Stimulated activated naive CD8-positive, alpha-beta T cell treated with anti-CD3 and anti-CD28 coated beads, Interleukin-15, amount 100 ng/mL, for 72 hours (primary cell): ENCODE measurements around the gene CA10.

Experiments
- ATAC-seq: fragments of 150-1000 bp; cut with Tn5 transposase; 2 replicates; pipeline ENCODE4 v1.10.0; 2021; ENCODE audit warnings: mild to moderate bottlenecking, moderate library complexity
- DNase-seq, 2 donors: peaks; one replicate each; pipeline ENCODE4 v3.0.0; 2021 to 2022
- H3K27ac Mint-ChIP-seq, 2 donors: one replicate each; pipeline ENCODE4 v1.8.0; 2022; ENCODE audit warnings: mild to moderate bottlenecking in 2 of 2, mixed read lengths in 2 of 2, moderate library complexity in 2 of 2
- H3K27me3 Mint-ChIP-seq: one replicate; pipeline ENCODE4 v1.8.0; 2022; ENCODE audit warnings: mixed read lengths
- H3K4me1 Mint-ChIP-seq: one replicate; pipeline ENCODE4 v1.8.0; 2022; ENCODE audit warnings: mild to moderate bottlenecking, mixed read lengths
- H3K4me3 Mint-ChIP-seq, 2 donors: one replicate each; pipeline ENCODE4 v1.8.0; 2022; ENCODE audit warnings: mild to moderate bottlenecking in 2 of 2, mixed read lengths in 2 of 2, moderate library complexity in 1 of 2
- H3K9me3 Mint-ChIP-seq, 2 donors: one replicate each; pipeline ENCODE4 v1.8.0; 2022; ENCODE audit warnings: mixed read lengths in 2 of 2

Gene CA10

DNA sequence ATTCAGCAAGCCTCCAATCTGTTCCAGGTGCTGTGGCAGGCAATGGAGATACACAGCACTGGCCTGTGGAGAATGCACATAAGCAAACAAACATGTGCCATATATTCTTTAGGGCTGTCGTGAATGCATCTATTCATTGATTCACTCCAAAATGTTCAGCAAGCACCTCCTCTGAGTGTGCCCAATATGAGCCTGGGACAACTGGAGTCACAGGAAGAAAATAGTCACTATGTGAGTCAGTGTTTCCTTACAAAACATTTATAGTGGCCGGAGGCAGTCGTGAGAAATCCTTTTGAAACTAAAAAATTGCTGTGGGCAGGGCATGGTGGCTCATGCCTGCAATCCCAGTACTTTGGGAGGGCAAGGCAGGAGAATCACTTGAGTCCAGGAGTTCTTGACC, 310.1 kb downstream of the CA10 start:
- peaks cover 2% of the 10 kb centered on the region for H3K27me3 Mint-ChIP-seq
- H3K4me3 Mint-ChIP-seq = no peak overlapping the region
- H3K4me1 Mint-ChIP-seq = no peaks in the 10 kb centered on the region
- no peak overlapping the region for H3K27ac Mint-ChIP-seq
- no peaks in the 10 kb centered on the region for H3K9me3 Mint-ChIP-seq
- ATAC-seq (no peak), DNase-seq (no peak)

DNA sequence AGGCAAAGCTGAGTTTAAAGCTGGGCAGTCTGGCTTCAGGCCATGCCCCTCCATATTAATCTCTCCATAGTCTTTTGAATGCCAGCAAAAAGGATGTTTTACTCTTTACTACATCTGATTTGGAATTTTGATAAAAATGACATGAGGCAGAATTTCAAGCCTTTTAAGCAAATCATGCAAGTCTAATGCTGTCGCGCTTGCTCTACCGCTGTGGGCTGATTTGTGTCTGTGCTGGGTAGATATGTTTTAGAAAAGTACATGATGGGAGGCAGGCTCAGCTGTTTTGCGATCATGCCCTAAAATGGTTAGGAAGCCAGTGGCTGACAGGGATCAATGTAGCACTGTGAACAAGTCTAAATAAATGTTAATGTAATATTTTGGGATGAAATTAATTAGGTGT, 311.9 kb downstream of the CA10 start:
- no peak for ATAC-seq
- H3K9me3 Mint-ChIP-seq = no peaks in the 10 kb centered on the region
- no peak overlapping the region for H3K27ac Mint-ChIP-seq
- DNase-seq = no peak
- H3K4me3 Mint-ChIP-seq = no peak overlapping the region
- H3K4me1 Mint-ChIP-seq = no peaks in the 10 kb centered on the region
- no peaks in the 10 kb centered on the region for H3K27me3 Mint-ChIP-seq

DNA sequence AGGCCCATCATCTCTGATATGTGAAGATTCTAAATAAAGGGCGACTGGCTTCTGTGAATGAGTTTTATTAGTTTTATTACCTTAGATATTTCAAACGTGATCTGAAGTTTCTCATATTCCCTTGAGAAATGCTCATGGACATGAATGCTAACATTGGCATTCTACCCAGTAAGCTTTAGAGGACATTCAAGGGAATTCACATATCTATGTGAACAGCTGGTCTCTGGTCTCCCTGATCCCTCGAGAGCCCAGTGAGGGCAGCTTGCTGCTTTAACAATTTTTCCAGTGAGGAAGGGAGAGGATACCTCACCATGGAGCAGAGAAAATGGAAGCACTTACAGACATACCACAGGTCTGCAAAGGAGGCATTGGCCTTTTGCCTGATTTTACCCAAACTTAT, 312.7 kb downstream of the CA10 start:
- no peaks in the 10 kb centered on the region for H3K9me3 Mint-ChIP-seq

DNA sequence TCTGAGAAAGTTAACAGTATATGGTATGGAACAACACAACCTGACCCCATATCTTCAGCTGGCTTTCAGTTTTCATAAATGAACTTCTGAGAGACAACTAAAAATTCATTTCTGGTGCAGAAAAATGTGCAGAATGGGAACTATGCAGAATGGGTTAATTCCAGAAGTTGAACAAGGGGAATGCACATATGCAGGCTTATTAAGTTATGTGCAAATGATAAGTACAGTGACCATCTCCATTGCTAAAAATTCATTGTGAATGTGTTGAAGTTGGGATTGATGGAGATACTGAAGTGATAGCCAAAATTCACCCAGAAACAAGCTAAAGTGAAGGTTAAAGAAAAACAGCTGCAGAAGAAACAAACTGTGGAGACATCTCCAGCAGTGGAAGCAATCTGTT, 315.8 kb downstream of the CA10 start:
- ATAC-seq (no peak), DNase-seq (no peak)
- Mint-ChIP-seq H3K9me3 (no peaks in the 10 kb centered on the region), H3K4me1 (no peaks in the 10 kb centered on the region), H3K4me3 (no peak overlapping the region), H3K27me3 (no peaks in the 10 kb centered on the region), H3K27ac (no peak overlapping the region)

More for the DNA sequence above, 312.7 kb downstream of the CA10 start:
- Mint-ChIP-seq H3K4me1 (no peaks in the 10 kb centered on the region), H3K27me3 (no peaks in the 10 kb centered on the region), H3K4me3 (no peak overlapping the region), H3K27ac (no peak overlapping the region)
- no peak for DNase-seq
- no peak for ATAC-seq

DNA sequence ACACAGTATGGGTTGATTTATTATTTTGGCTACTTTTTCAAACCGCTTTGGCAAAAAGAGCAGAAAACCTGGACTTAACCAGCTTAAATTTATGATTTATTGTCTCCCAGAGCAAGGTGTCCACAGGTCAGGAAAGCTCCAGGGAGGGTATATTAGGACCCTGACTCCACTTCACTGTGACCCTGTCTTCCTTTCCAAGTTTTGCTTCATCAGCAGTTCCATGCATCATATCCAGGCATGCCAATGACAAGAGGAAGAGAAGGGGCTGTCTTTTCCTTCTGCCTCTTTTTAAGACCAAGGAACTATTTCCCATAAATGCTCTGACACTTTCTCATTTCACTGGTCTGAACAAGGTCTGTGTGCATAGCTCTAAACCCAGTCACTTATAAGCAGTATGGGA, 316.8 kb downstream of the CA10 start:
- ATAC-seq = no peak
- DNase-seq = no peak
- no peaks in the 10 kb centered on the region for H3K4me1 Mint-ChIP-seq
- H3K27me3 Mint-ChIP-seq = no peaks in the 10 kb centered on the region
- H3K9me3 Mint-ChIP-seq = no peaks in the 10 kb centered on the region
- no peak overlapping the region for H3K4me3 Mint-ChIP-seq
- no peak overlapping the region for H3K27ac Mint-ChIP-seq

DNA sequence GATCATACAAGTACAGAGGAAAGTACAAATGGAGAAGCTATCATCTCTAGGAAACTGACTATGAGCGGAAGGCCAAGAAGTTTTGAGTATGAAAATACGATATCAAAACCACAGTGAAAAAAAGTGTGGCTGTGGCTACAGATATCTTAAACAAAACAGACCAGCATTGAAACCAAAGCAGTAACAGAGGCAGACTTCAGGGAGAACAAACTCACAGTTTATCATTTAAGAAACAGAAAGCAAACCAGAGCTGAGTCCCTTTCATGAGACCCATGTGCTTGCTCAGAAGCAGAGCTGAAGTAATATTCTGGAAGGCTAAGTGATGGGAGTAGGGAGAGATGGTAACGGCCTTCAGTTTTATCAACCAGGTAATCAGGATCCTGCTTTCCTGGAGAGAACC, 317.8 kb downstream of the CA10 start:
- ATAC-seq (no peak), DNase-seq (no peak)
- H3K4me1 Mint-ChIP-seq = no peaks in the 10 kb centered on the region
- H3K9me3 Mint-ChIP-seq = no peaks in the 10 kb centered on the region
- no peaks in the 10 kb centered on the region for H3K27me3 Mint-ChIP-seq
- no peak overlapping the region for H3K27ac Mint-ChIP-seq
- H3K4me3 Mint-ChIP-seq = no peak overlapping the region

DNA sequence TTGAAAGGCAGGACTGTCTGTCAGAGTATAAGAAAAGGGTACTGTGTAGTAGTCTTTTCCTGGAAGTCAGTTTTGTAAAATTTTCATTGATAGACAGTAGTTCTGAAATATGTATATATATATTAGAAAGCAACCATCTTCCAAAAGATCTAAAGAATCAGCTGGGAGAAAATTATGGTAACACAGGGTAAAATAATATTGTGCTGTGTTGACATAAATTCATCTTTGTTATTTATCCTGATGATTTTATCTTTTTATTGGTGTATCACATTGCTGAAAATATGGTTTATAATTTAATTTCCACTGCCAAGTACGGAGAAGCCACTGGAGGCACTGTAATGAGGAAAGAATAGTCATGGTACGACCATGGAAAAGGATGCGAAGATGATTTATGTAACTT, 324.9 kb downstream of the CA10 start:
- Mint-ChIP-seq H3K27ac (no peak overlapping the region), H3K9me3 (no peaks in the 10 kb centered on the region), H3K27me3 (no peaks in the 10 kb centered on the region), H3K4me1 (no peaks in the 10 kb centered on the region), H3K4me3 (no peak overlapping the region)
- ATAC-seq (no peak), DNase-seq (no peak)

DNA sequence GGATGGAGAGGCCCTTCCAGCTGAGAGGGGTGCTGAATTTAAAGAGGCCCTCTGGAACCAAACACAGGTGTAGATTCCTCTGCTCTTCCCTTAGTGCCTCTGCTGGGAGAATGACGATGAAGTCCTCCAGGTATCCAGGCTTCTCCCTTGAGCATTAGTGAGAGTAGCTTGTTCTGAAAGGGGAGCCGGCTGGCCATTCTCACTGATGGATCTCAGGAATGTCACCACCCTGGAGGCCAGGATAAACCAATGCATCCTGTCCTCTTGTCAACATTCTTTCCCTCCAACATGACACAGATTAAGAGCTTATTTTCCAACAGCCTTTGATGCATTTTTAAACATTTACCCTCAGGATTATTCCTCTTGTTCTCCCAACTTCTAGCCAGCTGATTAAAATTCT, 325.5 kb downstream of the CA10 start:
- no peak overlapping the region for H3K4me3 Mint-ChIP-seq
- no peaks in the 10 kb centered on the region for H3K9me3 Mint-ChIP-seq
- H3K27me3 Mint-ChIP-seq = no peaks in the 10 kb centered on the region
- no peaks in the 10 kb centered on the region for H3K4me1 Mint-ChIP-seq
- ATAC-seq (no peak), DNase-seq (no peak)
- no peak overlapping the region for H3K27ac Mint-ChIP-seq

DNA sequence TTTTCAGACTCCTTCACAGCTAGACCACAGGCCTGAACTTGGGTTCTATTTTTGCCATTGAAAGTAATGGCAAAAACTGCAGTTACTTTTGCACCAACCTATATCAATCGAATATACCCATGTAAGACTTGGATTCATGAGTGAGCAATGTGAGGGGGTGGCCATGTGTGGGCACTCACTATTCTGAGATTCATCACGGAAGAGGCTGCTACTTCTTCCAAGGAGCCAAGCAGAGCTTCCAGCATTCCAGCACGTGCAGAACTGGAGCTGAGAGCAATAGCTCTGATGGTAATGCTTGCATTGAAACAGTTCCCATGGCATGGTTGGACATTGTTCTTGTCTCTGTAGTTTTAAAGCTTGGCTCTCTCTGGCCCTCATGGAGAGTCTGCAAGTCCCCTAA, 327.6 kb downstream of the CA10 start:
- H3K27ac Mint-ChIP-seq = no peak overlapping the region
- H3K4me1 Mint-ChIP-seq = no peaks in the 10 kb centered on the region
- no peak for DNase-seq
- no peak overlapping the region for H3K4me3 Mint-ChIP-seq
- no peaks in the 10 kb centered on the region for H3K27me3 Mint-ChIP-seq
- no peak for ATAC-seq
- no peaks in the 10 kb centered on the region for H3K9me3 Mint-ChIP-seq

DNA sequence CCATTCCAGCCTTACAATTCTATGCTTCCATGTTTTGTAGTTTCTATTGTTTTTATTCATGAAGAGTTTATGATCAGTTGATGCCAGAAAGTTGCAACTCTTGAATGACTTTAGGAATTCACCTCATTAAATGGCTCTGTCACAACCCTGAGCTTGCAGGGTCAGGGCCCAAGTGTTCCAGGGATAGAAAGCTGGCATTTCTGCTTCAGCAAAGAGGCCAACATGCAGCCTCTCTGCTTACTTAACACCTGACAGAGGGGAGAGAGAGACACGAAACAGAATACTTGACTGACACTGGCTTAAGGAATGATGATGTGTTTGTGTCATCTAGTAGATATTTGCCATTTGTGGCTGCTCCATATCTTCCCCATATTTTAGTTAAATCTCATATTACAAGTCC, 328.1 kb downstream of the CA10 start:
- Mint-ChIP-seq H3K4me1 (no peaks in the 10 kb centered on the region), H3K27ac (no peak overlapping the region)

DNA sequence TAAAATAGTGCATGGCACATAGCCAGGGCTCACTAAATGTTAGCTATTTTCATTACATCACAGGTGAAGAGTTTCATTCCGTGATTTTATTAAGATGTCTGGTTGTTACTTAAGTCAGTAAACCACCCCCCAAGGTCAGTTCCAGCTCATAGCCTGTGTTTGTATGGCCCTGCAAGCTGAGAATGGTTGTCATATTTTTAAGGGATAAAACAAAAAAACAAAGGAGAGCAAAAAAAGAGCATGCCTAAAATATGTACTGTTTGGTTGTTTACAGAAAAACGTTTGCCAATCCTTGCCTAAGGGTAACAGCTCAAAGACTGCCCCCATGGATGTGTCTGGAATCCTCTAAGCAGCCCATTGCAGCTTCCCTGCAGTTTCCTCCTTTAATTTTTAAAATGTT, 329.6 kb downstream of the CA10 start:
- Mint-ChIP-seq H3K27ac (no peak overlapping the region), H3K9me3 (no peaks in the 10 kb centered on the region), H3K4me1 (no peaks in the 10 kb centered on the region), H3K27me3 (no peaks in the 10 kb centered on the region), H3K4me3 (no peak overlapping the region)
- DNase-seq (no peak), ATAC-seq (no peak)

More for the DNA sequence above, 328.1 kb downstream of the CA10 start:
- DNase-seq (no peak), ATAC-seq (no peak)
- Mint-ChIP-seq H3K4me3 (no peak overlapping the region), H3K9me3 (no peaks in the 10 kb centered on the region), H3K27me3 (no peaks in the 10 kb centered on the region)

DNA sequence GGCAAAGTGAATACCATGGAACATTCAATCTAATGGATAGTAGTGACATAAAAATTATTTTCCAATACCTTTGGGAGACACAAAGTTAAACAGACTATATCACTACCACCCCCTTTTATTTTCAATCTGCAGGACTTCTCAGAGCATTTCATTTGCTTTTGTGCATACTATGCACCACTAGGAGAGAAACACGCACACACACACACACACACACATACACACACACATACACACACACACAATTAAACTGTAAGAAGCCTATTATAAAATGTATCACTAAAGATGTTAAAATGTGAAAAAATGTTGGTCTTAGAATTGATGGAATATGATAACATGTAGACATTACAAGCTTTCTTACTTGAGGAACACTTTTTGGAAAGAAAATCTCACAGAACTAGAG, 331.4 kb downstream of the CA10 start:
- Mint-ChIP-seq H3K9me3 (no peaks in the 10 kb centered on the region), H3K4me1 (no peaks in the 10 kb centered on the region), H3K27me3 (peaks cover 3% of the 10 kb centered on the region), H3K27ac (no peak overlapping the region), H3K4me3 (no peak overlapping the region)
- ATAC-seq (no peak), DNase-seq (no peak)

DNA sequence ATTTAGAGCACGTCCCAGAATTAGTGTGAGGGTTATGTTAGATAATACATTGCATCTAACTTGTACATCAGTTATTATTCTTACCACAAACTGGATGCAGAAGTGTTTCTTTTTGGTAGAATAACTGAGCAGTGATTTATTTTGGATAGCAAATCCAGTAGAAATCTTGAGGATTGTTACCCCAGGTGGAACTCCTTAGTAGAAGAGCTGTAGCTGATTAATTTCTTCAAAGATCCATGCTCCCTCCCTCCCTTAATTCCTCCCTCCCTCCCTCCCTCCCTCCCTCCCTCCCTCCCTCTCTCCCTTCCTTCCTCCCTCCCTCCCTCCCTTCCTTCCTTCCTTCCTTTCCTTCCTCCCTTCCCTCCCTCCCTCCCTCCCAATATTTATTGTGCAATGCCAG, 337.7 kb downstream of the CA10 start:
- Mint-ChIP-seq H3K27me3 (peaks cover 12% of the 10 kb centered on the region), H3K4me3 (no peak overlapping the region), H3K27ac (no peak overlapping the region), H3K9me3 (no peaks in the 10 kb centered on the region), H3K4me1 (no peaks in the 10 kb centered on the region)
- ATAC-seq (no peak), DNase-seq (no peak)

DNA sequence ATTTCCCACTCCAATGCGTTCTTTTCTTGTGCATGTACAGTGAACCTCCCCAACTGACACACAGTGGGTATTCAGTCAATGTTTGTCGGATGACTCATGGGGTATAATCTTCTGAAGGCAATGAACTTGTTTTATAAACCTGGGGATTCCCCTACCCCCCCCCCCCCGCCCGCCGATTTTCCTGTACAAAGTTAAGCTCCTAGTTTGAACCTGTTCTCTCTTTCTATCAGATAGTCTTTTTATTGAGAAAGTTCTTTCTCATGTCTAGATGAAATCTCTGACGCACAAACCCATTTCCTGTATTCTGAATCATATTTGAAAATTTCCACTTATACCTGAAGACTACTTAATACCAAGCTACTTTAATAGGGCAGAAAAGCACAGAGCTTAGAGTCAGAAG, 338.3 kb downstream of the CA10 start:
- Mint-ChIP-seq H3K4me1 (no peaks in the 10 kb centered on the region), H3K4me3 (no peak overlapping the region), H3K27me3 (peaks cover 12% of the 10 kb centered on the region), H3K9me3 (no peaks in the 10 kb centered on the region), H3K27ac (no peak overlapping the region)
- DNase-seq (no peak), ATAC-seq (no peak)

DNA sequence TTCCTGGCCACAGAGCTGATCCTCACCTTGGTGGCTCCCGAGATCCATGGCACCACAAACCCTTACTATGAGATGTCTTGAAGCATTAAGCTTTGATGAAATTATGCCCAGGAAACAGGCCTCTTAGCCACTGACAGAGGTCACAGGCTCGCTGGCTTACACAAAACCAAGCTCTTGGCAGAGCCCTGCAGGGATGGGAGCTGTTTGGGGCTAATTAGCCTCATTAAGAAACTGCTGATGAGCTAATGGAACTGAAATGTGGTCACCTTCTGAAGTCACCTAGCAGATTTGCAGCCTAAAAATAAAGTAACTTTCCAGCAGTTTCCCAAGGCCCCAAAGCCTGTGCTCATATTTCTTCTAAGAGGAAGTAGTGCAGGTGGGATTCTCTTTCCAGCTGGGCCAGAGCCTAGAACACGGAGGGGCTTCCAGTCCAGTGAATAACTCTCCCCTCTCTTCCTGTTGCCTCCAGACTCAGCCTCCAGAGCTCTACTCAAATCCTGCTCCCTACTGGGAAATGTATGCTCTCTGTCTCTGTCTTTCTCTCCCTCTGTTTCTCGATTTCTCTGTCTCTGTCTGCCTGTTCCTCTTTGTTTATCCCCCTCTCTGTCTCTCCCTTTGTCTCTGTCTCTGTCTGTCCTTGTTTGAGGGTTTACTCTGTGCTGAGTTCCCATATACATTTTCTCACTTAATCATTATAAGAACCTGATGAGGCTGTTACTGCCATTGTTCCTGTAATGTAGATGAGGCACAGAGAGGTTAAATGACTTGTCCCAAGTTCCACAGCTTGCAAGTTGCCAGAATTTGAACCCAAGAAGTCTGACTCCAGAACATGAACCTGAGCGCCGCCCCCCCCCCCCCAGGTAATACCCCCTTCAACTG, 338.9 kb downstream of the CA10 start:
- H3K9me3 Mint-ChIP-seq = no peaks in the 10 kb centered on the region
- DNase-seq (no peak), ATAC-seq (no peak)
- no peaks in the 10 kb centered on the region for H3K4me1 Mint-ChIP-seq
- no peak overlapping the region for H3K27ac Mint-ChIP-seq
- H3K27me3 Mint-ChIP-seq = peaks cover 12% of the 10 kb centered on the region
- no peak overlapping the region for H3K4me3 Mint-ChIP-seq

DNA sequence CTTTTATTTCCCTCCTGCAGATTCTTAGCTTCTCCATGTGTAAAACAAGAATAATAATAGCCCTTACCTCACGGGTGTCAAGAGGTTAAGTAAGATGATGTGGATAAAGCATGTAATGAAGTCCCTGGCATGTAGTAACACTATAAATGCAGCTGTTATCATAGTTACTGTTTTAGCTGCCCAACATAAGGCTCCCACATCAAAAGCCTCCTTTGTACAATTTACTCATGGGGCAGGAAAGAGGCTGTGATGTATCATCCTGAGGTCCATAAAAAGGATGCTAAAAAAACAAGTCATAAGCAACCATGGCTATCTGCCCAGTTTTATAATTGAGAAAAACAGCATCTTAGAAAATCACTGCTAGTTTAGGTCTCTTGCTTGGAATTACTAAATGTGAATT, 339.7 kb downstream of the CA10 start:
- Mint-ChIP-seq H3K27ac (no peak overlapping the region), H3K4me1 (no peaks in the 10 kb centered on the region), H3K4me3 (no peak overlapping the region), H3K9me3 (no peaks in the 10 kb centered on the region), H3K27me3 (peaks cover 12% of the 10 kb centered on the region)
- no peak for DNase-seq
- ATAC-seq = no peak

DNA sequence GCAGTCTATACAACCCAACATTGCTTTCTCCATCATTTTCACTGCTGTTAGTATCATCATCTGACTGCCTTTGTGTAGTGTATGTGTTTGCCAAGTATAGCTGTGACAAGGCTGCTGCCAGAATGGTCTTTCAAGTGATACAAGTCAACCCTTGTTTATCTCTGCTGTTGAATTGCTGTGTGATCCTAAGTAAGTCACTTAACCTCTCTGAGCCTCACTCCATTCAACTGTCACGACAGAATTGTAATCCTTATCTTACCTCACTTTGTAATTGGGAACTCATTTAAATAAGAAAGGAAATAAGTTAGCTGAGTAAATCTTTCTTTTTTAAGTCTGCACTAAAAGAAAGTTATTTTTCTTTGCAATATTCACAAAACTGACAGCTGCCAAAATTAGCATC, 340.6 kb downstream of the CA10 start:
- H3K4me3 Mint-ChIP-seq = no peak overlapping the region
- H3K27ac Mint-ChIP-seq = no peak overlapping the region
- peaks cover 12% of the 10 kb centered on the region for H3K27me3 Mint-ChIP-seq
- ATAC-seq = no peak
- DNase-seq = no peak
- H3K9me3 Mint-ChIP-seq = no peaks in the 10 kb centered on the region
- H3K4me1 Mint-ChIP-seq = no peaks in the 10 kb centered on the region
